ENCODE data around the gene NFIC.

The NFIC gene

DNA sequence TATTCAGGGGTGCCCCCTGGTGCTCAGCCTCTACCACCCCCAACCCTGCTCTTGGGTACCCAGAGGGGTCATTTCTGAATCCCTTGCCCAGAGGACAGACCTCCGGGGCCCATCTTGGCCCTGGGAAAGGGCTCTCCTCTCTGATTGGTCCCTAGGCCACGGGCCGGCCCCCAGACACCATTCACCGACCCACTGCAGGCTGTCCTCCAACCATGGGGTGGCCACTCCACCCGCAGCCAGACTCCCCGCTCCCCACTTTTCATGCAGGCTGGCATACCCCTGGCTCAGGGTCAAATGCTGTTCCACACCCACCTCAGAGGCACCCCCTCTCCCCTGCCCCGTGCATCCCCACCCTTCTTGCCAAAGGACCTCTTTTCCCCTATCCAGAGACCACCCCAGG is 99.2 kb downstream of the NFIC start:
- TF ChIP-seq ZBTB7A (IDR thresholded peaks at IDR 0.05; ENCODE audit: low read depth) (no peak), TCF12 (IDR thresholded peaks at IDR 0.05; ENCODE audit: low read depth) (no peak), TEAD4 (IDR thresholded peaks at IDR 0.05) (no peak), EP300 (IDR thresholded peaks at IDR 0.05; ENCODE audit: borderline replicate concordance) (no peak), EGR1 (IDR thresholded peaks at IDR 0.05) (no peak), RAD21 (IDR thresholded peaks at IDR 0.05; ENCODE audit: low read depth) (no peak), REST (IDR thresholded peaks at IDR 0.05; ENCODE audit: low read depth) (no peak), CREB1 (IDR thresholded peaks at IDR 0.05; ENCODE audit: low read depth) (no peak), TAF1 (IDR thresholded peaks at IDR 0.05; ENCODE audit: low read depth) (no peak)
- TF ChIP-seq, protein P1, sequence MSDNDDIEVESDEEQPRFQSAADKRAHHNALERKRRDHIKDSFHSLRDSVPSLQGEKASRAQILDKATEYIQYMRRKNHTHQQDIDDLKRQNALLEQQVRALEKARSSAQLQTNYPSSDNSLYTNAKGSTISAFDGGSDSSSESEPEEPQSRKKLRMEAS (IDR thresholded peaks at IDR 0.05): no peak

GRCh38 chr19:3466635-3467034 is 100.3 kb downstream of the NFIC start:
- TF ChIP-seq TCF12 (IDR thresholded peaks at IDR 0.05; ENCODE audit: low read depth) (no peak), TEAD4 (IDR thresholded peaks at IDR 0.05) (no peak), FOXM1 (IDR thresholded peaks at IDR 0.05; ENCODE audit: borderline replicate concordance, low read depth) (no peak), YY1 (IDR thresholded peaks at IDR 0.05; ENCODE audit: low read depth) (no peak)
- TF ChIP-seq, protein P1 (IDR thresholded peaks at IDR 0.05): no peak
- TF ChIP-seq, protein P2, sequence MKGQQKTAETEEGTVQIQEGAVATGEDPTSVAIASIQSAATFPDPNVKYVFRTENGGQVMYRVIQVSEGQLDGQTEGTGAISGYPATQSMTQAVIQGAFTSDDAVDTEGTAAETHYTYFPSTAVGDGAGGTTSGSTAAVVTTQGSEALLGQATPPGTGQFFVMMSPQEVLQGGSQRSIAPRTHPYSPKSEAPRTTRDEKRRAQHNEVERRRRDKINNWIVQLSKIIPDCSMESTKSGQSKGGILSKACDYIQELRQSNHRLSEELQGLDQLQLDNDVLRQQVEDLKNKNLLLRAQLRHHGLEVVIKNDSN (IDR thresholded peaks at IDR 0.05): no peak

- TF ChIP-seq, protein P1 (IDR thresholded peaks at IDR 0.05): no peak
- TF ChIP-seq, protein P2 (IDR thresholded peaks at IDR 0.05): no peak
- TF ChIP-seq REST (IDR thresholded peaks at IDR 0.05; ENCODE audit: low read depth): no peak
- TF ChIP-seq CEBPB (IDR thresholded peaks at IDR 0.05): no peak
- no peak for TF ChIP-seq FOXM1 (IDR thresholded peaks at IDR 0.05; ENCODE audit: borderline replicate concordance, low read depth)
- no peak for TF ChIP-seq CREB1 (IDR thresholded peaks at IDR 0.05; ENCODE audit: low read depth)
- TF ChIP-seq TCF12 (IDR thresholded peaks at IDR 0.05; ENCODE audit: low read depth): no peak
- TF ChIP-seq EGR1 (IDR thresholded peaks at IDR 0.05): no peak
- no peak for TF ChIP-seq ZBTB7A (IDR thresholded peaks at IDR 0.05; ENCODE audit: low read depth)
These were observed 101.2 kb downstream of the NFIC start for GRCh38 chr19:3467437-3468198.

DNA sequence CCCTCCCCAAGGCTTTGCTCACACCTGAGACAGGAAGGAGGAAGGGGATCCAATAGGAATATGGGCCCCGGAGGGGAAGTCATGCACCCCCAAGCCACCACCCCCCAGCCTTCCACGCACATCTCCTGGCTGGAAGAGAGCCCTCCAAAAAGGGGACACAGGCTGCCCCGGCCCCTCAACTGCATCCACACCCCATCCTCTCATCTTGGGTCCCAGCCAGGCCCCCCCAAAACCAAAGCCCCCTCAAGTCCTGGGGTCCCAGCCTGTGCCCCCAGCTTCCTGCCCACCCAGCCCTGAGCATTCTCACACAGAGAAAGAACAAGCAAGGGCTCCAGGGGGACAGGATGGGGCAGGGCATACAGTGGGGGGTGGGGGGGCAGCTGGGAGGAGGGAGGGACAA is 101.8 kb downstream of the NFIC start:
- no peak for TF ChIP-seq YY1 (IDR thresholded peaks at IDR 0.05; ENCODE audit: low read depth)
- no peak for TF ChIP-seq EGR1 (IDR thresholded peaks at IDR 0.05)
- TF ChIP-seq CEBPB (IDR thresholded peaks at IDR 0.05): no peak
- TF ChIP-seq REST (IDR thresholded peaks at IDR 0.05; ENCODE audit: low read depth): no peak
- TF ChIP-seq, protein P2 (IDR thresholded peaks at IDR 0.05): no peak
- TF ChIP-seq TAF1 (IDR thresholded peaks at IDR 0.05; ENCODE audit: low read depth): no peak
- TF ChIP-seq TEAD4 (IDR thresholded peaks at IDR 0.05): no peak
- TF ChIP-seq, protein P1 (IDR thresholded peaks at IDR 0.05): no peak
- TF ChIP-seq CREB1 (IDR thresholded peaks at IDR 0.05; ENCODE audit: low read depth): no peak
- TF ChIP-seq TCF12 (IDR thresholded peaks at IDR 0.05; ENCODE audit: low read depth): no peak
- TF ChIP-seq FOXM1 (IDR thresholded peaks at IDR 0.05; ENCODE audit: borderline replicate concordance, low read depth): no peak
- no peak for TF ChIP-seq ZBTB7A (IDR thresholded peaks at IDR 0.05; ENCODE audit: low read depth)
- TF ChIP-seq RAD21 (IDR thresholded peaks at IDR 0.05; ENCODE audit: low read depth): no peak
- TF ChIP-seq EP300 (IDR thresholded peaks at IDR 0.05; ENCODE audit: borderline replicate concordance): no peak
- TF ChIP-seq NFIC (IDR thresholded peaks at IDR 0.05): no peak

All from Ishikawa (cell line).